ENCODE measurements around the gene CRYGC. TPM values are rescaled to one million over a fixed set of nuclear protein-coding genes. Genes with fewer than 3 reads are reported as not detected.

The CRYGC gene
- total RNA-seq, 1 donor = not detected

GRCh38 chr2:208136716-208137094, 7.1 kb upstream of the CRYGC start:
- no peak for DNase-seq (ENCODE audit: insufficient read length, low spot score, missing footprints)
- Histone ChIP-seq H3K9me3 (ENCODE audit: low read depth, low read length) (no peaks in the 10 kb centered on the region), H4K20me1 (ENCODE audit: insufficient read depth, low read length) (no peaks in the 10 kb centered on the region), H3K79me2 (ENCODE audit: insufficient read depth, low read length) (no peaks in the 10 kb centered on the region), H3K36me3 (ENCODE audit: insufficient read depth, low read length) (no peaks in the 10 kb centered on the region), H3K4me1 (ENCODE audit: insufficient read depth, low read length) (no peaks in the 10 kb centered on the region), H3K27ac (ENCODE audit: low read depth, low read length) (no peak overlapping the region), H3K27me3 (ENCODE audit: insufficient read depth, low read length) (no peaks in the 10 kb centered on the region), H3K4me3 (ENCODE audit: insufficient read depth, low read length) (no peak overlapping the region), H3K4me2 (ENCODE audit: insufficient read depth, low read length) (no peak overlapping the region), H2AFZ (ENCODE audit: low read length) (no peak overlapping the region)
- TF ChIP-seq, protein P1, sequence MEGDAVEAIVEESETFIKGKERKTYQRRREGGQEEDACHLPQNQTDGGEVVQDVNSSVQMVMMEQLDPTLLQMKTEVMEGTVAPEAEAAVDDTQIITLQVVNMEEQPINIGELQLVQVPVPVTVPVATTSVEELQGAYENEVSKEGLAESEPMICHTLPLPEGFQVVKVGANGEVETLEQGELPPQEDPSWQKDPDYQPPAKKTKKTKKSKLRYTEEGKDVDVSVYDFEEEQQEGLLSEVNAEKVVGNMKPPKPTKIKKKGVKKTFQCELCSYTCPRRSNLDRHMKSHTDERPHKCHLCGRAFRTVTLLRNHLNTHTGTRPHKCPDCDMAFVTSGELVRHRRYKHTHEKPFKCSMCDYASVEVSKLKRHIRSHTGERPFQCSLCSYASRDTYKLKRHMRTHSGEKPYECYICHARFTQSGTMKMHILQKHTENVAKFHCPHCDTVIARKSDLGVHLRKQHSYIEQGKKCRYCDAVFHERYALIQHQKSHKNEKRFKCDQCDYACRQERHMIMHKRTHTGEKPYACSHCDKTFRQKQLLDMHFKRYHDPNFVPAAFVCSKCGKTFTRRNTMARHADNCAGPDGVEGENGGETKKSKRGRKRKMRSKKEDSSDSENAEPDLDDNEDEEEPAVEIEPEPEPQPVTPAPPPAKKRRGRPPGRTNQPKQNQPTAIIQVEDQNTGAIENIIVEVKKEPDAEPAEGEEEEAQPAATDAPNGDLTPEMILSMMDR (IDR thresholded peaks at IDR 0.05; ENCODE audit: extremely low read depth, low read depth, low read length) = no peak

DNA sequence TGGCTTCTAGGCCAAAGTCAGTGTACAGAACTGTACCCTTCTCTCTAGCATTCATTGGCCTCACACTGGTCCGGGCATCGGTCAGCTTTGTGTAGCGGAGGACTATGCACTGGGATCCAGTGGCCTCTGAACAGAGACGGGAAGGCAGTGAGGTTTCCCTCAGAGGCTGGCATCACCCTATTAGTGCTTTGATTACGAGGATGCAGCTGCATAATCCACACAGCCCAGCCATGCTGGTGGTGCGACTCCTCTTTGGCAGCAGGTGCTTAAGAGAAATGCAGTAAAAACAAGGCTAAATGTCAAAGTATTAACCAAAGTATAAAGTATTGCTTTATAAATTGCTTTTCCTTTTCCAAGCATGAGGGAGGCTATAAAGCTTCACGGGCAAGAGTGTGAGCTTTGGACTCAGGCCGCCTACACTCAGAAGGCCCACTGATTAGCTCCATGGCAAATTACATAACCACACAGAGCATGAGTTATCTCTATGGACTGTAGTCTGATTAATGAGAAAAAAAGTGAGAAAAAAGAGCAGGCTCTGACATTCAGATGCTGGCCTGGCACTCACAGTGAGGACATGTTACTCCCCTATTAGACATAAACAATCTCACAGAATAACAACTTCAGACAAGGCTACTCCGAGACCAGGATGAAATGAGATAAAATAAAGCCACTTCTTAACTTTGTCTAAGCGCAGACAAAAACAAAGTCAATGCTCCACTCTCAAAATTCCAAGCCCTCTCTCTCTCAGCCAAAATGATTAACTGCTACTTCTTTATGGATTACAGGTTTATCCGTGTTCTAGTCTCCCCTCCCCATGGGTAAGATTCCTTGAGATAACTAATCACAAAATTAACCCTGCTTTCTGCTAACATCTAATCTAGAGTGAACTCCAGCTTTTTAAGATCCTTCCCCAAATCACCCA, 6.4 kb upstream of the CRYGC start:
- DNase-seq (ENCODE audit: insufficient read length, low spot score, missing footprints) = no peak
- Histone ChIP-seq H2AFZ (ENCODE audit: low read length) (no peak overlapping the region), H3K27ac (ENCODE audit: low read depth, low read length) (no peak overlapping the region), H3K79me2 (ENCODE audit: insufficient read depth, low read length) (no peaks in the 10 kb centered on the region), H3K9me3 (ENCODE audit: low read depth, low read length) (no peaks in the 10 kb centered on the region), H3K36me3 (ENCODE audit: insufficient read depth, low read length) (no peaks in the 10 kb centered on the region), H4K20me1 (ENCODE audit: insufficient read depth, low read length) (no peaks in the 10 kb centered on the region), H3K4me3 (ENCODE audit: insufficient read depth, low read length) (no peak overlapping the region), H3K27me3 (ENCODE audit: insufficient read depth, low read length) (no peaks in the 10 kb centered on the region), H3K4me1 (ENCODE audit: insufficient read depth, low read length) (no peaks in the 10 kb centered on the region), H3K4me2 (ENCODE audit: insufficient read depth, low read length) (no peak overlapping the region)
- TF ChIP-seq, protein P1 (IDR thresholded peaks at IDR 0.05; ENCODE audit: extremely low read depth, low read depth, low read length) = no peak

GRCh38 chr2:208134928-208135586, 5.4 kb upstream of the CRYGC start:
- Histone ChIP-seq H3K27me3 (ENCODE audit: insufficient read depth, low read length) (no peaks in the 10 kb centered on the region), H3K9me3 (ENCODE audit: low read depth, low read length) (no peaks in the 10 kb centered on the region), H3K4me3 (ENCODE audit: insufficient read depth, low read length) (no peak overlapping the region), H3K36me3 (ENCODE audit: insufficient read depth, low read length) (no peaks in the 10 kb centered on the region), H2AFZ (ENCODE audit: low read length) (no peak overlapping the region), H3K4me2 (ENCODE audit: insufficient read depth, low read length) (no peak overlapping the region), H3K79me2 (ENCODE audit: insufficient read depth, low read length) (no peaks in the 10 kb centered on the region), H3K27ac (ENCODE audit: low read depth, low read length) (no peak overlapping the region), H4K20me1 (ENCODE audit: insufficient read depth, low read length) (no peaks in the 10 kb centered on the region), H3K4me1 (ENCODE audit: insufficient read depth, low read length) (no peaks in the 10 kb centered on the region)
- TF ChIP-seq, protein P1 (IDR thresholded peaks at IDR 0.05; ENCODE audit: extremely low read depth, low read depth, low read length) = no peak
- DNase-seq (ENCODE audit: insufficient read length, low spot score, missing footprints) = no peak

- no peak for DNase-seq (ENCODE audit: insufficient read length, low spot score, missing footprints)
- H3K9me3 ChIP-seq (ENCODE audit: low read depth, low read length) = no peaks in the 10 kb centered on the region
- no peaks in the 10 kb centered on the region for H3K36me3 ChIP-seq (ENCODE audit: insufficient read depth, low read length)
- no peaks in the 10 kb centered on the region for H4K20me1 ChIP-seq (ENCODE audit: insufficient read depth, low read length)
- H3K4me3 ChIP-seq (ENCODE audit: insufficient read depth, low read length) = no peak overlapping the region
- no peaks in the 10 kb centered on the region for H3K27me3 ChIP-seq (ENCODE audit: insufficient read depth, low read length)
- H3K79me2 ChIP-seq (ENCODE audit: insufficient read depth, low read length) = no peaks in the 10 kb centered on the region
- TF ChIP-seq, protein P1 (IDR thresholded peaks at IDR 0.05; ENCODE audit: extremely low read depth, low read depth, low read length) = no peak
- no peak overlapping the region for H2AFZ ChIP-seq (ENCODE audit: low read length)
- no peak overlapping the region for H3K27ac ChIP-seq (ENCODE audit: low read depth, low read length)
- H3K4me2 ChIP-seq (ENCODE audit: insufficient read depth, low read length) = no peak overlapping the region
- no peaks in the 10 kb centered on the region for H3K4me1 ChIP-seq (ENCODE audit: insufficient read depth, low read length)
Observed at GRCh38 chr2:208130712-208131110, 1.1 kb upstream of the CRYGC start.

Data from osteoblast (primary cell).